Gastrocnemius medialis (tissue), 4 donors: Measurements from ENCODE around the gene CD101.

Source experiments
- POLR2A ChIP-seq, 2 donors: fragments of 450-650 bp; IDR thresholded peaks; one replicate each; pipeline ENCODE4 v1.6.1; 2017; ENCODE audit warnings: antibody characterized with exemption in 2 of 2, mild to moderate bottlenecking in 2 of 2, moderate library complexity in 2 of 2
- TF ChIP-seq, protein P1 (sequence below), 5 experiments: fragments of 450-650 bp in 3 of 5; fragments of 200-600 bp in 2 of 5; sonication (generic) in 2 of 5; IDR thresholded peaks in 4 of 5; conservative IDR thresholded peaks in 1 of 5; 1 replicate in 4 of 5; 2 replicates in 1 of 5; pipeline ENCODE4 v1.5.1; 2016 to 2019; ENCODE audit warnings: antibody characterized with exemption in 5 of 5, mild to moderate bottlenecking in 3 of 5, moderate library complexity in 3 of 5

DNA sequence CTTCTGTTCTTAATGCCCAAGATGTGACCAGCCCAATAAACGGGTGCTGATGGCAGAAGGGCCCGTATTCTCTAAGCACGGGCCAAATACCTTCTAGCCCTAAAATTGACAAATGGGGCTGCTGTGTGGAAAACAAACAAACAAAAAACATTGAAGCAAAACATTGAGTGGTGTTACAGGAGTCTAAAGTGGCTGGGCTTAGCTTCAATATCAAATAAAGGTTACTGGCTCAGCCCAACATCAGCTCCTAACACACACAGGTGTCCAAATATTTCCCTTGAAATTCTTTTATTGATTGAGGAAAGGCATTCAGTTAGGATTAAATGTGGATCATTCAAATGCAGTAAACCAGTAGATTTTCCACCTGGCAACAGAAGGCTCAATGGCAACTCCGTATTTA, 45.2 kb downstream of the CD101 start:
- no peak for TF ChIP-seq POLR2A (IDR thresholded peaks at IDR 0.05)
- TF ChIP-seq, protein P1, sequence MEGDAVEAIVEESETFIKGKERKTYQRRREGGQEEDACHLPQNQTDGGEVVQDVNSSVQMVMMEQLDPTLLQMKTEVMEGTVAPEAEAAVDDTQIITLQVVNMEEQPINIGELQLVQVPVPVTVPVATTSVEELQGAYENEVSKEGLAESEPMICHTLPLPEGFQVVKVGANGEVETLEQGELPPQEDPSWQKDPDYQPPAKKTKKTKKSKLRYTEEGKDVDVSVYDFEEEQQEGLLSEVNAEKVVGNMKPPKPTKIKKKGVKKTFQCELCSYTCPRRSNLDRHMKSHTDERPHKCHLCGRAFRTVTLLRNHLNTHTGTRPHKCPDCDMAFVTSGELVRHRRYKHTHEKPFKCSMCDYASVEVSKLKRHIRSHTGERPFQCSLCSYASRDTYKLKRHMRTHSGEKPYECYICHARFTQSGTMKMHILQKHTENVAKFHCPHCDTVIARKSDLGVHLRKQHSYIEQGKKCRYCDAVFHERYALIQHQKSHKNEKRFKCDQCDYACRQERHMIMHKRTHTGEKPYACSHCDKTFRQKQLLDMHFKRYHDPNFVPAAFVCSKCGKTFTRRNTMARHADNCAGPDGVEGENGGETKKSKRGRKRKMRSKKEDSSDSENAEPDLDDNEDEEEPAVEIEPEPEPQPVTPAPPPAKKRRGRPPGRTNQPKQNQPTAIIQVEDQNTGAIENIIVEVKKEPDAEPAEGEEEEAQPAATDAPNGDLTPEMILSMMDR (IDR thresholded peaks at IDR 0.05 in 4 of 5, conservative IDR thresholded peaks at IDR 0.05 in 1 of 5) = no peak
